ENCODE data around the gene PHOX2A.

PHOX2A gene

DNA sequence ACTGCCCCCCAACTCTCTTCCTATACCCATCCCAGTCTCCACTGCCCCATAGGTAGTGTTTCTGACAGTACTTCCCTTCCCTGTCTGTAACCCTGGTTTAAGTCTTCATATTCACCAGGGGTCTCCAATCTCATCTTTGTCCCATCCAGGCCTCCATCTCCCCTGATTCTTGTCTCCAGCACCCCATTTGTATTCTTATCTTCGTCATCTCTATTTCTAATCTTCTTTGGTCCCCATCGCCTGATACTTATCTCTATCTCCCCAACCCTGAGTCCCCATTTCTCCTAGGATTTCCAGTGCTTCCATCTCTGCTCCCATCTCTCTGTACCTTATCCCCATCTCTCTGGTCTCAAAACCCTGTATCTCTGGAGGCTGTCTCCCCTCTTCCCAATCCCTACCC is 1.8 kb downstream of the PHOX2A start:
- H3K4me3 ChIP-seq (ENCODE audit: low read length), result no peak overlapping the region
- DNase-seq (ENCODE audit: low read depth), result no peak
- TF ChIP-seq, protein P1, sequence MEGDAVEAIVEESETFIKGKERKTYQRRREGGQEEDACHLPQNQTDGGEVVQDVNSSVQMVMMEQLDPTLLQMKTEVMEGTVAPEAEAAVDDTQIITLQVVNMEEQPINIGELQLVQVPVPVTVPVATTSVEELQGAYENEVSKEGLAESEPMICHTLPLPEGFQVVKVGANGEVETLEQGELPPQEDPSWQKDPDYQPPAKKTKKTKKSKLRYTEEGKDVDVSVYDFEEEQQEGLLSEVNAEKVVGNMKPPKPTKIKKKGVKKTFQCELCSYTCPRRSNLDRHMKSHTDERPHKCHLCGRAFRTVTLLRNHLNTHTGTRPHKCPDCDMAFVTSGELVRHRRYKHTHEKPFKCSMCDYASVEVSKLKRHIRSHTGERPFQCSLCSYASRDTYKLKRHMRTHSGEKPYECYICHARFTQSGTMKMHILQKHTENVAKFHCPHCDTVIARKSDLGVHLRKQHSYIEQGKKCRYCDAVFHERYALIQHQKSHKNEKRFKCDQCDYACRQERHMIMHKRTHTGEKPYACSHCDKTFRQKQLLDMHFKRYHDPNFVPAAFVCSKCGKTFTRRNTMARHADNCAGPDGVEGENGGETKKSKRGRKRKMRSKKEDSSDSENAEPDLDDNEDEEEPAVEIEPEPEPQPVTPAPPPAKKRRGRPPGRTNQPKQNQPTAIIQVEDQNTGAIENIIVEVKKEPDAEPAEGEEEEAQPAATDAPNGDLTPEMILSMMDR (conservative IDR thresholded peaks at IDR 0.05; ENCODE audit: low read depth, low read length), result no peak

DNA sequence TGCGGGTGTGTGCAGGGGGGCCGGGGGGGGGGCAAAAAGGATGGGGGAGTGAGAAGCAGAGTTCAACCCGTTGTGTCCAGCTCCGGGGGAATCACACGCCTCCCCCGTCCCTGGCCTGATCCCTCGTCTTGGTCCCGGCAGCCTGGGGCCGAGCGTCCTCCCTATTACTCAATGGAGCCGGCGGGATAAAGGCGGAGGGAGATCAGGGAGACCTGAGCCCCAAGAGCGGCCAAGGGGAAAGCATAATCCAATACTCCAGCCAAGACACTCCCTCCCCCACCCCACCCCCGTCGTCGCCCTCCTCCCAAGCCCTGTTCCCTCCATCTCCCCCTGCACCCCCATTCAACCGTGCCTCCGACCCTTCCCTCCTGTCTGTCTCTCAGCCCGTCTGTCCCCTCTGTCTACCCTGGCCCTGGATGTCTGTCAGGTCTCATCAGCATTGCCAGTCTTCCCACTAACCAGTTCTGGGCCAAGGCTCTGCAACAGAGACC is 2.6 kb downstream of the PHOX2A start:
- no peak for DNase-seq (ENCODE audit: low read depth)
- TF ChIP-seq, protein P1 (conservative IDR thresholded peaks at IDR 0.05; ENCODE audit: low read depth, low read length), result no peak
- no peak overlapping the region for H3K4me3 ChIP-seq (ENCODE audit: low read length)

DNA sequence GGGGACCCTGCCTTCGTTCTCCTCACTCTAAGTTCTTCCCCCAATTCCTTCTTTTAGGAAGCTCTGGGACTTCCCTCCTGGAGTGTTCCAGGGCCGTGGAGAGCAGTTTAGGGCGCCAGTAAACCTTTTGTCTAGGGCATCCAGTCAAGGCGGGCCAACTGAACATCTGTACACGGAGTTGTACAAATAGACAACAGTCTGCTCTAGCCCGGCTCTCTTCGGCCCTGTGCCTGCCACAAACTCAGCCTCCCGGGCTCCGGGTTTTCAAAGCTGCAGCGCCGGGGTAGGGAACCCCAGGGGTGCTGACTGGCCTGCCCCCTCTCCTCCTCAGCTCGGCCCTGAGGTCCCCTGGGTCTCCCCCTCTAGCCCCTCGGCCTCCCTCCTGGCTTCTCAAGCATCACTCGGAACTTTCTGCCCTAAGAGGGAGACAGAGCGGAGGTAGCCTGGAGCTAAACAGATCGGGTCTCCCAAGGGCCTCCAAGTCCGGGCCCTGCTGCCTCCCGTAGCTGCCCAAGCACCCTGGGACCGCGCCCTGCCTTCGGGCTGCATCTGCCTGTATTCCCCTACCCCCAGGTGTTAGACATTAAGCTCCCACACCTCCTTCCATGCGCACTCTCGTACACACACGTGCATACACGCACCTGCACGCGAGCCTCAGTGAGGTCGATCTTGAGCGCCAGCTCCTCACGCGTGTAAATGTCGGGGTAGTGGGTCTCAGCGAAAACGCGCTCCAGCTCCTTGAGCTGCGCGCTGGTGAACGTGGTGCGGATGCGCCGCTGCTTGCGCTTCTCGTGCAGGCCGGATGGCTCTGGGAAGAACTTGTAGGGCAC is 3.3 kb downstream of the PHOX2A start:
- no peak for DNase-seq (ENCODE audit: low read depth)
- H3K4me3 ChIP-seq (ENCODE audit: low read length), result no peak overlapping the region
- TF ChIP-seq, protein P1 (conservative IDR thresholded peaks at IDR 0.05; ENCODE audit: low read depth, low read length), result no peak

DNA sequence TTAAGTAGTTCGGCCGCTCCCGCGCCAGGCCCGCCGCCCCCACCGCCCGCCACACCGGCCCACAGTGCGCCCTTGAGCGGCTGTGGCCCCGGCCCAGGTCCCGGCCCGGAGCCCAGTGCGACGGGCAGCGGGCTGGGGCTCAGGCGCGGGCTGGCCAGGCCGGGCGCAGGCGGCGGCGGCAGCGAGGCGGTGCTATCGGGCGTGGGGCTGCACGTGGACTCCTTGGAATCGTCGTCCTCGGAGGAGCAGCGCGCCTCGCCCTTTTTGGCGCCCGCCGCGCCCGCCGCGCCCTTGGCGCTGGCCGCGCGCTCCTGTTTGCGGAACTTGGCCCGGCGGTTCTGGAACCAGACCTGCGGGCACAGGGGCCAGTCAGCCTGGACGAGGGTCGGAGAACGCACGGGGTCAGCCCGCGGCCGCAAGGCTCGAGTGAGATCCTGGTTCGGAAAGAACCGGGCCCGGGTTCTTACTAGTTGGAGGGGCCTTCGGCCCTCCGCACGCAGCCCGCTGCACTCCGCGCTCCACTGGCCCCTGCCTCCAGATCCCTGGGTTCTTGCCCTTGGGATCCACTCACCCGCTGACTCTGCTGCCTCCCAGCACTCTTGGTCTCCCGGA is 4.0 kb downstream of the PHOX2A start:
- TF ChIP-seq, protein P1 (conservative IDR thresholded peaks at IDR 0.05; ENCODE audit: low read depth, low read length), result no peak
- DNase-seq (ENCODE audit: low read depth), result no peak
- no peak overlapping the region for H3K4me3 ChIP-seq (ENCODE audit: low read length)

DNA sequence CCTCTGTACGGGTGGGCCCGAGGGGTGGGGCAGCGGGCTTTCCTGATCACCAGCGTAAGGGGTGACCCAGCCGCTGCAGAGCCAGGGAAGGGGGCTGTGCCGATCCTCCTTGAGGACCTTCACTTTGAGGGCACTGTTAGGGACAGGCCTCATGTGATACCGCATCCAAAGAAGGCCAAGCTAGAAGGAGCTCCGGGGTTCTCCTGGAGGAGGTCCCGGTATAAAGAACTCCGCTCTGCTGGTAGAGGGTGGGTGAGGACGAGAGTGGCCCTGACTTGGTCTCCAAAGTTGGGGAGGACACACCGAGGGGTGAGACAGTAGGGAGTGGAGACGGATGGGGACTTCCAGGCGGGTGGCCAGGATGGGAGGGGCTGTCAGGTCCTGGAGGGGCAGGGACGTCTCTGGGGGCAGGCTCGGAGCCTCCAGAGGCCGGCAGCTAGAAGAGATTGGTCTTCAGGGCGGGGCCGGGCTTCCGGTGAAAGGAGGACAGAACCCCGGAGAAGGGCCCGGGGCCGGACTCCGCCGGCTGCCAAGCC is 4.6 kb downstream of the PHOX2A start:
- peak overlapping the region; percentile 20 for H3K4me3 ChIP-seq (ENCODE audit: low read length)
- TF ChIP-seq, protein P1 (conservative IDR thresholded peaks at IDR 0.05; ENCODE audit: low read depth, low read length), result no peak
- DNase-seq (ENCODE audit: low read depth), result no peak

DNA sequence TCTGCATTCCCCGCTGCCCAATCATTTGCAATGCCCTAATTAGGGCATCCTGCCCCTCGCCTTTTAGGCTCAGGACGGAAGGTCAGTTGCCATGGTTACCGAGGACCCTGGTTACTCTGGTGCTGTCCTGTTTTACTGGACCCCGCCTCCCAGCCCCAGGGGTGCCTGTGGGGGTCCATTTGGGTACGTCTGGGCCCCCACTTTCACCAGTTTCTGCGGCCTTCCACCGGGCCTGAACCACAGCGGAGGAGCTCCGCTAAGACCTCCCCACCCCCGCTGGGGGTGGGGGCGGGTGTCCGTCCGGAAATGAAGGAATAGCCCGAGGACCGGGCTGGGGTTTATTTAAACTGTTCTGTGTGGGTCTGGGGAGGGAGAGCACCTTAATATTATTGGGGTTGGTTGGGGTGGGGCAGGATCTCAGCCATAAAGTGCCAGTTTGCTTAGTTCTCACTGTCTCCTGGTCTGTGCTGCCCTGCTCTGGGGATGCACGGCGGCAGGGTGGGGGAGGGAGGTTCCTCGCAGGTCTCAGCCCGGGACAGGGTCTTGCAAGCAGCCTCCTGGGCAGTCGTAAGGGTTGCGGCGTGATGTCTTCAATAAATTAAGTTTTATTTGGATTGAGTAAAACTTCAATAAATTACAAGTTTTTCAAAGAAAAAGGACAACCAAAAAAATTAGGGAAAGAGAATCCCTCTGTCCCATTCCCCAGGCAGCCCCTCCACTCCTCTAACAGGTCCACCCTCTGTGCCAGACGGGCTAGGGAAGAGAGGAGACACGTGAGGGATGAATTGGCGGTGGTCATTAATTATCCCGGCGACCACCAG is 5.3 kb downstream of the PHOX2A start:
- no peak for DNase-seq (ENCODE audit: low read depth)
- no peak overlapping the region for H3K4me3 ChIP-seq (ENCODE audit: low read length)
- TF ChIP-seq, protein P1 (conservative IDR thresholded peaks at IDR 0.05; ENCODE audit: low read depth, low read length), result no peak
